HG02678 (cell line): ENCODE results near the gene CHRND.

Experiments
- ATAC-seq: cut with Tn5 transposase; IDR thresholded peaks from one replicate; pipeline ENCODE4 v1.9.1; 2021; ENCODE audit warnings: mild to moderate bottlenecking, moderate library complexity; ENCODE audit not compliant: unreplicated experiment

The CHRND gene

GRCh38 chr2:232525791-232526371 is at the start of gene CHRND:
TSS of gene CHRND (plus strand) at chr2:232526160. CDS start at chr2:232526216, 56 bp downstream.
- no peak for ATAC-seq

GRCh38 chr2:232476791-232477190 is 49.2 kb upstream of the CHRND start:
- ATAC-seq, result no peak

GRCh38 chr2:232477751-232478510 is 48.0 kb upstream of the CHRND start:
- no peak for ATAC-seq

- no peak for ATAC-seq
Observed at GRCh38 chr2:232478571-232479340, 47.2 kb upstream of the CHRND start.

GRCh38 chr2:232479341-232480200 is 46.4 kb upstream of the CHRND start:
- no peak for ATAC-seq

- ATAC-seq, result no peak
Observed at GRCh38 chr2:232480201-232481190, 45.5 kb upstream of the CHRND start.

- ATAC-seq, result no peak
Observed at GRCh38 chr2:232481322-232482140, 44.4 kb upstream of the CHRND start.

GRCh38 chr2:232482301-232483238 is 43.4 kb upstream of the CHRND start:
- ATAC-seq, result no peak

GRCh38 chr2:232483311-232483922 is 42.5 kb upstream of the CHRND start:
- no peak for ATAC-seq

GRCh38 chr2:232483923-232484627 is 41.9 kb upstream of the CHRND start:
- no peak for ATAC-seq

- no peak for ATAC-seq
Observed at GRCh38 chr2:232484628-232485347, 41.2 kb upstream of the CHRND start.

- no peak for ATAC-seq
Observed at GRCh38 chr2:232485348-232485756, 40.6 kb upstream of the CHRND start.

GRCh38 chr2:232485757-232486557 is 40.0 kb upstream of the CHRND start:
- ATAC-seq, result no peak

GRCh38 chr2:232486558-232487384 is 39.2 kb upstream of the CHRND start:
- no peak for ATAC-seq
